Activated naive CD4-positive, alpha-beta T cell treated with anti-CD3 and anti-CD28 coated beads, Interleukin-2, amount 10 ng/mL, durations not matched to agents 7 days and 5 days (primary cell): ENCODE measurements around the gene ELP6.
"Not testable (repeated sequence)": the region's sequence is repeated elsewhere in the genome, so short reads cannot be mapped to it uniquely, and the experiment has no call there.

Source experiments
- CTCF ChIA-PET: fragments of 350-600 bp; sonication (Branson Sonifier 250); formaldehyde crosslinking; loops from one replicate; lab custom pipeline; 2021; ENCODE audit warnings: antibody characterized with exemption; lab: Charles Lee
- DNase-seq: peaks from one replicate; pipeline ENCODE4 v3.0.0-alpha.2; 2020
- H3K27ac Mint-ChIP-seq: one replicate; pipeline ENCODE4 v1.8.0; 2021; ENCODE audit warnings: mild to moderate bottlenecking, moderate library complexity, mixed read lengths
- H3K27me3 Mint-ChIP-seq: one replicate; pipeline ENCODE4 v1.8.0; 2021; ENCODE audit warnings: mild to moderate bottlenecking, mixed read lengths
- H3K36me3 Mint-ChIP-seq: one replicate; pipeline ENCODE4 v1.8.0; 2021; ENCODE audit warnings: mixed read lengths
- H3K4me1 Mint-ChIP-seq: one replicate; pipeline ENCODE4 v1.8.0; 2021; ENCODE audit warnings: mixed read lengths
- H3K4me3 Mint-ChIP-seq: one replicate; pipeline ENCODE4 v1.8.0; 2021; ENCODE audit warnings: mild to moderate bottlenecking, moderate library complexity, mixed read lengths
- H3K9me3 Mint-ChIP-seq: one replicate; pipeline ENCODE4 v1.8.0; 2021; ENCODE audit warnings: mixed read lengths

Gene ELP6

DNA sequence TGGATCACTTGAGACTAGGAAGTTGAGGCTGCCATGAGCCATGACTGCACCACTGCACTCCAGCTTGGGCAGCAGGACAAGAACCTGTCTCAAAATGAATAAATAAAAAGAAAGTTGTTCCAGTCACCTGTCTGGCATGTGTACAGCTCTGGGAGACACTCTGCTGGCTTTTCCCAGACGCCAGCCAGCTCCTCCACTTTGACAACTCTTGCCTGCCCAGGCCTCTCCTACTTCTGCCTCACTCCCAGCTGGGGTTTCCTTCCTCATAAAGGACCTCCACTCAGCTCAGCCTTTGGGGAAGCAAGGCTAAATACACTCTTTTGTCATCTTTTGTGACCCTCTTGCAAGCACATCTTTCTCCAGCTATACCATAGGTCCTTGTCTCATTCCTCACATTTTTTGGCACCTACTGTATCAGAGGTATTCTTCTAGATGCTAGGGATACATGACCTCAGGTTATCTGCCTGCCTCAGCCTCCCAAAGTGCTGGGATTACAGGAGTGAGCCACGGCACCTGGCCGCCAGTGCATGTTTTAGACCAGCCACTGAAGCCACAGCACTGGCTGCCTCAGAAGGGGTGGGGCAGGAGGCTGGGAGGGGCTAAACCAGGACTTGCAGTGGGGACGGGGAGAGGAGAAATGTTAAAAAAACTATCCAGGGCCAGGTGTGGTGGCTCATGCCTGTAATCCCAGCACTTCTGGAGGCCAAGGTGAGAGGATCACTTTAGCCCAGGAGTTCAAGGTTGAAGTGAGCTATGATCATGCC is 10.0 kb upstream of the ELP6 start:
- no peaks in the 10 kb centered on the region for H3K36me3 Mint-ChIP-seq
- peaks cover 11% of the 10 kb centered on the region for H3K4me1 Mint-ChIP-seq
- CTCF ChIA-PET, result interaction anchor here (0.6 to 3.0 kb wide), 13 partner anchors 9 to 628 kb away, joined by 3 to 31 read pairs (median 4); no protein-coding TSS in a partner anchor
- no peak for DNase-seq
- H3K27me3 Mint-ChIP-seq, result peaks cover 20% of the 10 kb centered on the region
- H3K9me3 Mint-ChIP-seq, result peaks cover 3% of the 10 kb centered on the region
- H3K4me3 Mint-ChIP-seq, result no peak overlapping the region
- no peak overlapping the region for H3K27ac Mint-ChIP-seq

DNA sequence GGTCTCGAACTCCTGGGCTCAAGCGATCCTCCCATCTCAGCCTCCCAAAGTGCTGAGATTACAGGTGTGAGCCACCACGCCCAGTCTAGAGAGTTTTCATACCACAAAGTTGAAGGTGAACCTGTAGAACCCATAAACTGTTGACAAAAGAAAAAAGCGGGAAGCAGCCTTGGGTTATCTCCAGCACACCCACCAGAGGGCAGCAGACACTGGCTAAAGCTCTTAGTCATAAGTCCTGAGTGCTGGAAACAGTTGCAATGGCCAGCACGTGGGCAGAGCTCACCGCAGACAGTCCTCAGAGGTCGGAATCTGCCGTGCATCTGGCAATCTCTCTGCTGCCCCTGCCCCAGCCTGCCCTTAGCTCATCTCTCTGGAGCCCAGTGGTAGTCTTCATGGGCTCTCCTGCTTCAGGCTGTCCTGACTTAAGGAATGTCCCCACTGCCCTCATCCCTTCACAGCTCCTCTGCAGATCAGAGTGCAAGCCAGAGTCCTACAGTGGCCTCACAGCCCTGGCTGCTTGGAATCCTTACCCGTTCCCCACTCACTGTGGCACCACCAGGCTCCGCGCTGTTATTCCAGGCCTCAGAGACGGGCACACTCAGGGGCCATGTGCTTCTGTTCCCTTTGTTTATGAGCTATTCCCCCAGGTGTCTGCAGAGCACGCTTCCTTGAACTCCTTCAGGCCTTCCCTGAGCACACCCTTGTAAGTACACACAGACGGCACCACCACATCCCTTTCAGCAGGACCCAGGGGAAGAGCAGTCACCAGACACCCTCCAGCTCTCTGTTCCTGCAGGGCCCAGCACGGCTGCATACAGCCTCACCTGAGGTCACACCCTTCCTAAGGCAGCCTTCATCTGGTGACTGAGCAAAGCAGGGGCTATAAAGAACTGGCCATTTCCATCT is 8.8 kb upstream of the ELP6 start:
- peak; percentile 87 for DNase-seq
- Mint-ChIP-seq H3K27me3 (peaks cover 26% of the 10 kb centered on the region), H3K27ac (no peak overlapping the region), H3K4me3 (no peak overlapping the region), H3K36me3 (no peaks in the 10 kb centered on the region), H3K4me1 (peaks cover 11% of the 10 kb centered on the region), H3K9me3 (no peaks in the 10 kb centered on the region)
- CTCF ChIA-PET, result interaction anchor here (0.6 to 3.0 kb wide), 24 partner anchors 10 to 635 kb away, joined by 3 to 31 read pairs (median 4); no protein-coding TSS in a partner anchor

DNA sequence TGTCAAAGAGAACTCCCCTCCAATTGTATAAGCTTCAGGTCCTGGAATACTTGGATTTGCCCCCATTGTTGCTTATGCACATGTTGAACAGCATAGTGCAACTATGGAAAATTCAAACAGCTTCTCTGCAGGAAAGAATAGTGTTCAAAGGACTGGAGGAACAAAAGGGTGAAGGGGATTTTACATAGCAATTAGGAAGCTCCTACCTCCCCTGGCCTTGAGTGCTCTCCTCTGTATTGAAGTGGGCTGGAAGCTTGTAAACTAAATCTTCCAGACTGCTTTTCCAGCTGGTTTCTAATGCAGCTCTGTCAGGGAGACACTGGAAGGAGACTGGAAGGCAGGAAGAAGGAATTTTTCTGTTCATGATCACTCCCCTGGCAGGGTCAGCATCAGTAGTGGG is 7.2 kb upstream of the ELP6 start:
- no peak overlapping the region for H3K27ac Mint-ChIP-seq
- no peaks in the 10 kb centered on the region for H3K9me3 Mint-ChIP-seq
- no peak overlapping the region for H3K4me3 Mint-ChIP-seq
- DNase-seq, result no peak
- peaks cover 11% of the 10 kb centered on the region for H3K4me1 Mint-ChIP-seq
- CTCF ChIA-PET, result interaction anchor here (0.7 to 3.0 kb wide), 10 partner anchors 37 to 637 kb away, joined by 3 to 31 read pairs (median 5); no protein-coding TSS in a partner anchor
- no peaks in the 10 kb centered on the region for H3K36me3 Mint-ChIP-seq
- H3K27me3 Mint-ChIP-seq, result peaks cover 30% of the 10 kb centered on the region

DNA sequence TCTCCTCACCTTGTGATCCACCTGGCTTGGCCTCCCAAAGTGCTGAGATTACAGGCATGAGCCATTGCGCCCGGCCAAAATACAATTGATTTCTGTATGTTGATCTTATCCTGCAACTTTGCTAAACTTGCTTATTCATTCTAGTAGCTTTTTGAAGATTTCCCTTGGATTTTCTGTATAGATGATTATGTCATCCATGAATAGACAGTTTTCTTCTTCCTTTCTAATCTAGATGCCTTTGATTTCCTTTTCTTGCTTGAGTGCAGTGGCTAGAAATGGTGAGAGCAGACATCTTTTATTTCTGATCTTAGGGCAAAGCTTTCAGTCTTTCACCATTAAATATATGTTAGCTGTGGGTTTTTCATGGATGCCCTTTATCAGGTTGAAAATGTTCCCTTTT is 4.4 kb upstream of the ELP6 start:
- Mint-ChIP-seq H3K36me3 (no peaks in the 10 kb centered on the region), H3K9me3 (no peaks in the 10 kb centered on the region), H3K4me1 (peaks cover 18% of the 10 kb centered on the region), H3K27ac (no peak overlapping the region), H3K27me3 (peaks cover 32% of the 10 kb centered on the region), H3K4me3 (no peak overlapping the region)
- CTCF ChIA-PET, result no interaction called here
- DNase-seq, result no peak

DNA sequence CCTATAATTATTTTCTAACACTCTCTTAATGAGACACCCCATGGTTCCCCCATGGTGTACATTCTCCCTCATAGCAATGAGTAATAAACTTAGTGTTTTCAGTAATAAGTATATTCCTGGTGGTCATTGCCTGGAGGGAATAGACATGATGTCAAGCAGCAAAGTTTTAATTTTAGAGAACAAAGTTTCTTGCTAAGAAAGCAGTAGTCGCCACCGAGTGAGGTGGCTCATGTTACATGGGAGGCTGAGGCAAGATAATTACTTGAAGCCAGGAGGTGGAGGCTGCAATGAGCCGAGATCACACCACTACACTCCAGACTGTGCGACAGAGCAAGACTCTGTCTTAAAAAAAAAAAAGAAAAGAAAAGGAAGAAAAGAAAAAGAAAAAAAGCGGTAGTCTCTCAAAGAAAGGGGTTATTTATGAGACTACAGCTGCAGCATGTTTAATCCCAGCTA is 2.4 kb upstream of the ELP6 start:
- DNase-seq, result no peak
- H3K4me3 Mint-ChIP-seq, result no peak overlapping the region
- H3K9me3 Mint-ChIP-seq, result no peaks in the 10 kb centered on the region
- peaks cover 18% of the 10 kb centered on the region for H3K27me3 Mint-ChIP-seq
- H3K36me3 Mint-ChIP-seq, result peaks cover 6% of the 10 kb centered on the region
- CTCF ChIA-PET, result interaction anchor here (0.6 kb wide), 1 partner anchor 18 kb away, joined by 3 read pairs; no protein-coding TSS in a partner anchor
- peaks cover 19% of the 10 kb centered on the region for H3K4me1 Mint-ChIP-seq
- H3K27ac Mint-ChIP-seq, result no peak overlapping the region

DNA sequence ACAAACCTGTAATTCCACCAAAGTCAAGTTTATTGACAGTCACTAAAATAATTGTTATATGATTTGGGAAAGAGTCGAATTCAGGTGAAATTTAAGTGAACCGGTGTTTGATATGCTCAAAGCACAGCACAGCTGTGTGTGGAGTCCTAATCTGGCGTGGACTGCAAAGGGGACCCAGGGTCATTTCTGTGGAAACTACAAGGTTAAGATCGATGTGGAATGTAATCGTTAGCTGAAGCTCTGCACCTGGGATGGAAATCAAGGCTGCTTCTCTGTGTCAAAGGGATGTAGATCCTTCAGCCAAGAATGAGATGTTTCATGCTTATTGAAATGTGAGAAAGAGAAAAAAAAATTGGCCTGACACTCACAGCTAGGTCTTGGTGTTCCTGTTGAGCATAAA is 1.6 kb upstream of the ELP6 start:
- Mint-ChIP-seq H3K4me1 (peaks cover 23% of the 10 kb centered on the region), H3K27ac (no peak overlapping the region), H3K9me3 (no peaks in the 10 kb centered on the region), H3K27me3 (peaks cover 16% of the 10 kb centered on the region), H3K4me3 (peak overlapping the region; percentile 69), H3K36me3 (peaks cover 10% of the 10 kb centered on the region)
- no peak for DNase-seq
- CTCF ChIA-PET, result interaction anchor here (0.6 to 2.1 kb wide), 2 partner anchors 19 to 94 kb away, joined by 3 to 9 read pairs; no protein-coding TSS in a partner anchor

DNA sequence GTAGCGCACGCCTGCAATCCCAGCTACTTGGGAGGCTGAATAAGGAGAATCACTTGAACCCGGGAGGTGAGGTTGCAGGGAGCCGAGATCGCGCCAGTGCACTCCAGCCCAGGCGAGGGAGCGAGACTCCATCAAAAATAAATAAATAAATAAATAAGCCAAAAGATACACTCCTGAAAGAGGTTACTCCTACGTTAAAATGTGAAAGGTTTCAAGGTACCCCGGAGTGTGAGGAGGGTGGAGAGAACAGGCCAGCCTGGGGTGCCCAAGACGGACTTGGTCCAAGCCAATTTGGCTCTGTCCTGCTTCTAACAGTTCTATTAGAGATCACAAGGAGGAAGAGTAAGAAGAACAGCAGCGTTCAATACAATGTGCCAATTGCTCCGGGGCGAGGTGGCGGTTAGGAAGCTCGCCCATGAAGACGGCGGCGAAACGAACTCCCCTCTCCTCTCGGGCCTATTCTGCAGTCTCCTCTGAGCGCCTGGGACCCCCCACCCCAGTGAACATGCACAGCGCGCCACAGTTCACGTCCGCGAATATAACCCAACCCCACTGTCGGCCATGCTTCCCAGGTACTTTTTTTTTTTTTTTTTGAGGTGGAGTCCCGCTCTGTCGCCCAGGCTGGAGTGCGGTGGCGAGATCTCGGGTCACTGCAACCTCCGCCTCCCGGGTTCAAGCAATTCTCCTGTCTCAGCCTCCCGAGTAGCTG is 942 bp downstream of the ELP6 start:
- Mint-ChIP-seq H3K4me3 (peak overlapping the region; percentile 97), H3K4me1 (peaks cover 23% of the 10 kb centered on the region), H3K9me3 (no peaks in the 10 kb centered on the region), H3K27me3 (peaks cover 10% of the 10 kb centered on the region), H3K27ac (peak overlapping the region; percentile 96), H3K36me3 (peaks cover 16% of the 10 kb centered on the region)
- CTCF ChIA-PET, result interaction anchor here (0.8 to 2.1 kb wide), 4 partner anchors 36 to 91 kb away, joined by 3 to 9 read pairs (median 4); partner anchors contain the start of gene SCAP
- peak; percentile 57 for DNase-seq

DNA sequence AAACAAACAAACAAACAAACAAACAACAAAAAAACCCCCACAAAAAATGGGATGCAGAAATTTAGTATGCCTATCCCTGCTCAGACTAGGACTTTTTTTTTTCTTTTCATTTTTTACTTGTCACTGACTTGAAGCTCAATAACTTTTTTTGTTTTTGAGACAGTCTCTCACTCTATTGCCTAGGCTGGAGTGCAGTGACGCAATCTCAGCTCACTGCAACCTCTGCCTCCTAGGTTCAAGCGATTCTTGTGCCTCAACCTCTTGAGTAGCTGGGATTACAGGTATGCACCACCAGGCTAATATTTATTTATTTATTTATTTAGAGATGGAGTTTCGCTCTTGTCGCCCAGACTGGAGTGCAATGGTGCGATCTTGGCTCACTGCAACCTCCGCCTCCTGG is 8.2 kb downstream of the ELP6 start:
- H3K36me3 Mint-ChIP-seq, result peaks cover 33% of the 10 kb centered on the region
- H3K27ac Mint-ChIP-seq, H3K4me1 Mint-ChIP-seq, CTCF ChIA-PET, DNase-seq, H3K9me3 Mint-ChIP-seq, H3K4me3 Mint-ChIP-seq, H3K27me3 Mint-ChIP-seq: not testable (repeated sequence)

DNA sequence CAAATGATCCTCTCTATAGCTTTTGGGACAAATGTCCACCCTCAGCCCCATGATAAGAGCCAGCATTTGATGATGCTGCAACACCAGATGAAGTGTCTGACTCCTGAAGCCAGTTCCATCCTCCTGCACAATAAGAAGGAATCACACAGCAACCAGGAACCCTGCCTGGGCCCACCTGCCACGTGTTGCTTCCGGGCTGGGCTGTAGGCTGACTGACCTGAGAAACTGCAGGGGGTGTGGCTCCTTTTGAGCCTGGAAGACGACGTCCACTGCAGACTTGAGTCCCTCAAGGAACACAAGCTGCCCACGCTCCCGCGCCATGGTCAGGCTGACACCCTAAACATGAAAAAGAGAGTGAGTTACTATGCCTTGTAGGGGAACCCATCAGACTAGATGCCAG is 9.4 kb downstream of the ELP6 start:
- Mint-ChIP-seq H3K4me3 (no peak overlapping the region), H3K4me1 (no peaks in the 10 kb centered on the region), H3K36me3 (peaks cover 36% of the 10 kb centered on the region), H3K27ac (no peak overlapping the region), H3K9me3 (no peaks in the 10 kb centered on the region), H3K27me3 (no peaks in the 10 kb centered on the region)
- DNase-seq, result no peak
- CTCF ChIA-PET, result no interaction called here

DNA sequence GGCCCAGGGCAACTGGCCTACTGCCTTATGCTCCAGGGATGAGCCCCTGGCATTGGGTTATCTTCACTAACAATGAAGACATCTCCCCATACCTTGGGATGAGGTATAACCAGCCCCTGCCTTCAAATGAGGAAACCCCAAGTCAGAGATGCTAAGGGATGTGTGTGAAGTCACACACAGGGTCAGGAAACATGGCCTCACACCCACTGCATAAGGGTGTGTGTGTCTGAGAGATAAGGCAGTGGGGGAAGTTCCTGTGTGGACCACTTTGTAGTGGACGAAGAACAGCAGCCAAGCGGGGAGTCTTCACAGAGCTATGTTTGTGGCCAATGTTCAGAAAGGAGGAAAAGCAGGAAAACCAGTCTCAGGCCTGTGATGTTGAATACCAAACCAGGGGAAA is 10.5 kb downstream of the ELP6 start:
- Mint-ChIP-seq H3K4me1 (no peaks in the 10 kb centered on the region), H3K27ac (no peak overlapping the region), H3K36me3 (peaks cover 42% of the 10 kb centered on the region), H3K9me3 (no peaks in the 10 kb centered on the region), H3K4me3 (no peak overlapping the region), H3K27me3 (no peaks in the 10 kb centered on the region)
- DNase-seq, result no peak
- CTCF ChIA-PET, result interaction anchor here (1.0 kb wide), 1 partner anchor 51 kb away, joined by 3 read pairs; no protein-coding TSS in a partner anchor

DNA sequence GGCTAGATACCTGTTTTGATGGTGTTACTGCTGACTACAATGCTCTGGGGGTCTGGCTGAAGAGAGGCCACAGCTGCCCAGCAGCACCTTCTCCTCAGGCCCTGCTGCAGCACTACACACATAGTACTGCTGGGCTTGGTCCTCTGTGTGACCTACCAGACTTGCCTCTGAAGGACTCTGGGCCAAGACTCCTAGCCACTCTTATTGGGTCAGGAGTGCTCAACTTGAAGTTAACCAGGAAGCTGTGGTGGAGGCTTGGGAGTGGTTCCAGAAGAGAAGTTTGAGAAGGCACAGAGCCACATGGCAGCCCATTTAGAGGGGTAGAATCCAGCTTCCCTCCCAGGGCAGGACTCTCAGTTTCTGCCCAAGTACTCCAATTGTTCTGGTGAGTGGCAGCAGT is 16.6 kb downstream of the ELP6 start:
- Mint-ChIP-seq H3K4me1 (no peaks in the 10 kb centered on the region), H3K9me3 (no peaks in the 10 kb centered on the region), H3K27me3 (no peaks in the 10 kb centered on the region), H3K27ac (no peak overlapping the region), H3K36me3 (peaks cover 41% of the 10 kb centered on the region), H3K4me3 (no peak overlapping the region)
- CTCF ChIA-PET, result no interaction called here
- DNase-seq, result no peak

DNA sequence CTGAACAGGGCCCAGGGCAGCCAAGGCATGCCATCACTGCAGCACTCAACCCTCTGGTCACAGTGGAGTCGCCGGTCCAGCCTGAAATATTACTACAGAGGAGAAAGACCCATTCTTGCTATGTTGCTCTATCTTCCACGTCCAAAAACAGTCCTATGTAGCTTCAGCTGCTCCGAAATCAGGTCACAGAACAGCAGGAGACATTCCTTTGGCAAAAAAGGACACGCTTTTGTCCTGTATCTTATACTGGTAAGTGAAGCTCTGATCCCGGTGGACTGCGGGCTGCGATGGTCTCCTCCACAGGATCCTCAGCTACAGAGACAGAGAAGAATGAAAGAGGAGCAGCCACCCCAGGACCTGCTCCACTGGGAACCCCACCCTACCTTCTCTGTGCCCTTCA is 17.6 kb downstream of the ELP6 start:
- Mint-ChIP-seq H3K27ac (no peak overlapping the region), H3K27me3 (no peaks in the 10 kb centered on the region), H3K4me3 (no peak overlapping the region), H3K9me3 (no peaks in the 10 kb centered on the region), H3K36me3 (peaks cover 37% of the 10 kb centered on the region), H3K4me1 (no peaks in the 10 kb centered on the region)
- DNase-seq, result no peak
- CTCF ChIA-PET, result no interaction called here

DNA sequence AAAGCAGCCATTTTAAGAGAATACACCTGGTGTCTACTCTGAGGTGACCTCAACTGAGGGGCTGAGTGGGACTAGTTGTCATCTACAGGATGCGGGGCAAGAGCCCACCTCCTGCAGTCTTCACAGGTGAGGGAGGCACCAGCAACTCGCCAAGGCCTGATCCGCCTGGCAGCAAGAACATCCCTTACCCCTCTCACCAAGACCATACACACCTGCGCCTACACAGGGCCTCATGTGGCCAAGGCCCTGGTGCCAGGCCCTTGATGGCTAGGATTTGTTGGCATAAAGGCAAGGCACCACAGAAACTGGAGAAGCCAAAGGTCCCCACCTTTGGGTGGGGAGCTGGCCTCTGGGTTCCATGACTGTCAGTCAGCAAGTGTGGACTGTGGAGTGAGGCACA is 18.4 kb downstream of the ELP6 start:
- Mint-ChIP-seq H3K9me3 (no peaks in the 10 kb centered on the region), H3K36me3 (peaks cover 34% of the 10 kb centered on the region), H3K4me3 (no peak overlapping the region), H3K27me3 (no peaks in the 10 kb centered on the region), H3K4me1 (no peaks in the 10 kb centered on the region), H3K27ac (no peak overlapping the region)
- CTCF ChIA-PET, result interaction anchor here (0.6 kb wide), 1 partner anchor 289 kb away, joined by 3 read pairs; no protein-coding TSS in a partner anchor
- DNase-seq, result no peak
